IMR-90 (cell line): ENCODE results near the gene SLC22A14.

Source experiments
- CHD1 ChIP-seq: IDR thresholded peaks from 2 replicates; pipeline ENCODE4 v1.6.1; 2012; ENCODE audit warnings: low read depth, low read length, improper control_type of control experiment
- CTCF ChIP-seq: conservative IDR thresholded peaks from 2 replicates; pipeline ENCODE4 v1.5.1; 2012; ENCODE audit warnings: mild to moderate bottlenecking, low read depth, low read length, improper control_type of control experiment

- no peak for TF ChIP-seq CTCF
- TF ChIP-seq CHD1, result no peak
Observed at GRCh38 chr3:38313695-38314094, 31.6 kb downstream of the SLC22A14 start.
